HG03139 (cell line): ENCODE measurements around the gene PFDN5.
"Not testable (repeated sequence)": the region's sequence is repeated elsewhere in the genome, so short reads cannot be mapped to it uniquely, and the experiment has no call there.

Experiments used
- ATAC-seq: cut with Tn5 transposase; IDR thresholded peaks from one replicate; pipeline ENCODE4 v1.9.1; 2021; ENCODE audit not compliant: unreplicated experiment

Gene PFDN5

GRCh38 chr12:53286448-53286847 is 8.9 kb upstream of the PFDN5 start:
- no peak for ATAC-seq

- ATAC-seq = no peak
Measured at GRCh38 chr12:53287741-53288216, 7.6 kb upstream of the PFDN5 start.

DNA sequence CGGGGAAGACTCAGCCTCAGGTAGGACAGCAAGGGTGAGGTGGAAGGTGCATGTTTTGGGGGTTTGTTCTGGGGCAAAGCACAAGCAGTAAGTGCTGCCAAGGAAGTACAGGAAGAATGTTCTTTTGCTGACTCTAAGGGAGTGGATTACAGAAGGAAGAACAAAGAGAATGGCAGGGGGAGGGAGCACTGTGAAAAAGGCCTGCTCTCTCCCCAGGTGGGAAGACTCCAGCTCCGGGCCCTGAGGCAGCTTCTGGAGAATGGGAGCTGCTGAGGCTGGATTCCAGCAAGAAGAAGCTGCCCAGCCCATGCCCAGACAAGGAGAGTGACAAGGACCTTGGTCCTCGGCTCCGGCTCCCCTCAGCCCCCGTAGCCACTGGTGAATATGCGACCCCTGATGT is 7.0 kb upstream of the PFDN5 start:
- ATAC-seq = no peak

DNA sequence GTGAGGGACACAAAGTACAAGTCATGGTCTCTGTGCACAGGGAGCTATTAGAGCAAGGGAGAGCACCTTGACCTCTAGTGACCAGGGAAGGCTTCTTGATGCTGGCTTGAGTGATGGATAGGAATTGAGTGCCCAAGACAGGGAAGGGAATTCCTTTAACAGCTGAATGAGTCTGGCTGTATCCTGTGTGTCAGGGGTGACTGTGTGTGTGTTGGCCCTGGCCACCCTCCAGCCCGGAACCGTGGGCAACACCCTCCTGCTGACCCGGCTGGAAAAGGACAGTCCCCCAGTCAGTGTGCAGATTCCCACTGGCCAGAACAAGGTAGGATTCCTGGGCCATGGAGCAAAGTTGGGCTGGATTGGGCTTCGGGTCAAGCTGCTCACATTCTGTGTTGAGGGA is 5.5 kb upstream of the PFDN5 start:
- ATAC-seq = no peak

- ATAC-seq = no peak
Measured at GRCh38 chr12:53290661-53291060, 4.7 kb upstream of the PFDN5 start.

DNA sequence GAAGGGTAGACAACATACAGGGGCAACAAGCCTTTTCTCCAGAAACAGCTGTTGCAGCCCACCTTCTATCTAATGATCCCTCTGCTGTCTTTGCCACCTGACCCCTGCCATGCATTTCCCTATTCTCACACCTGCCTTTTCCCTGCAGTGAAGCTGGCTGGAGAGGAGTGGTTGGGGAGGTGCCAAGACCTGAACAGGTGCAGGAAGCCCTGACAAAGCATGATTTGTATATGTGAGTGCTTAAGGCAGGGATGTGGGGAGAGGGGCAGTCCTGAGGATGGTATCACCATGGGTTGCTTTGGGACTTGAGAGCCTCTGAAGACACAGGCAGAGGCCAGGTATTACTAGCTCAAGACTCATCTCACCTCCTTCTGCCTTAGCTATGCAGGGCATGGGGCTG is 2.9 kb upstream of the PFDN5 start:
- no peak for ATAC-seq

- ATAC-seq = no peak
Measured at GRCh38 chr12:53295891-53296219, 513 bp downstream of the PFDN5 start.

DNA sequence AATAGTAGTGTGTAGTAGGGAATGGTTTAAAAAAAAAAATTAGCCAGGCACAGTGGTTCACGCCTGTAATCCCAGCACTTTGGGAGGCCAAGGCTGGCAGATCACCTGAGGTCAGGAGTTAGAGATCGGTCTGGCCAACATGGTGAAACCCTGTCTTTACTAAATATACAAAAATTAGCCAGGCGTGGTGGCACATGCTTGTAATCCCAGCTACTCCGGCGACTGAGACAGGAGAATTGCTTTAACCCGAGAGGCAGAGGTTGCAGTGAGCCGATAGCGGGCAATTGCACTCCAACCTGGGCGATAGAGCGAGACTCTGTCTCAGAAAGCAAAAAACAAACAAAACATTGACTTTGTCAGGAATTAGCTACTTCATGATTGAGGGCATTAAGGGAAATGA is 1.8 kb downstream of the PFDN5 start:
- ATAC-seq = not testable (repeated sequence)

GRCh38 chr12:53298164-53298563 is 2.8 kb downstream of the PFDN5 start:
- no peak for ATAC-seq

DNA sequence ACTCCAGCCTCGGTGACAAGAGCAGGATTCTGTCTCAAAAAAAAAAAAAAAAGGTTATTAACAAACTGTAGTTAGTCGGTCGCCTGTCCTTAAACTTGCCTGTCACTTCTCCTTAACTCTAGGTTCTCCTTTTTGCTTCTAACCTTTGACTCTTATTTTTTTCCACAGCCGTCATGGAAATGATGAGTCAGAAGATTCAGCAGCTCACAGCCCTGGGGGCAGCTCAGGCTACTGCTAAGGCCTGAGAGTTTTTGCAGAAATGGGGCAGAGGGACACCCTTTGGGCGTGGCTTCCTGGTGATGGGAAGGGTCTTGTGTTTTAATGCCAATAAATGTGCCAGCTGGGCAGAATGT is 3.7 kb downstream of the PFDN5 start:
- ATAC-seq = no peak

- peak; percentile 67 for ATAC-seq
Measured at GRCh38 chr12:53299454-53300180, 4.3 kb downstream of the PFDN5 start, which contains the start of gene MYG1. TSS of gene MYG1 (plus strand) at chr12:53299695. CDS start at chr12:53299738, 43 bp downstream.

DNA sequence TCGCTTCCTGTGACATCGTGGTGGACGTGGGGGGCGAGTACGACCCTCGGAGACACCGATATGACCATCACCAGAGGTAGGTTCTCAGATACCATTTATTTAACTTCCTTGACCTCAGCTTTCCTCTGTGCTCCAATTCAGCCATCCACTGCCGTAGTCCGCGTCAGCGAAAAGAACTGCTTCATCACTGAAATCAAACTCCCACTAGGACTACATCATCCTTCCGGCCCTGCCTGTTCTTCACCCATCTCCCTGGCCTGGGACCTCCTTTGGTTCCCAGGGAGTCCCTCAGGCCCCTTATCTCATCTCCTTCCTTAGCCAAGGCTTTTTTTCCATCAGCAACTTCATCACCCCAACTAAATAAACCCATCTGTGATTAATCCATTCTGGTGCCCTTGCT is 4.8 kb downstream of the PFDN5 start:
- ATAC-seq = no peak

- ATAC-seq = no peak
Measured at GRCh38 chr12:53302903-53303302, 7.6 kb downstream of the PFDN5 start.

- no peak for ATAC-seq
Measured at GRCh38 chr12:53306826-53307225, 11.5 kb downstream of the PFDN5 start.

- no peak for ATAC-seq
Measured at GRCh38 chr12:53308276-53308675, 12.9 kb downstream of the PFDN5 start.

DNA sequence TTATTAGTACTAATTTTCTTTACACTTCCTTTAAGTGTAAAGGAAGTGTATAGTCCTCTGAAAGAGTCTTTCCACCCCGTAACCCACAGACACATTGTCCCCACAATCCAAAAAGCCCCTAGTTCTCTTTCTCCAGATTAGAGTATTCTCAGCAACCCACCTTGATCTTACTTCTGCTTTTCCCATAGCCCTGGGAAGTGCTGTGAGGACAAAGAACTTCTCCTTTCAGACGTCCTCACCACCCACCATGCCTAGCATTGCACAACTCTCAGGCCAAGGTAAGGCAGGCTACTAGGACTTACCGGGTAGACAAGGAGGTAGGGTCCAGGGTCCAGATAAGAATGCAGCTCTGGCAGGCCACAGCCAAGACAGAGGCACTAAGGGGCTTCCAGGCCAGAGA is 18.7 kb downstream of the PFDN5 start:
- ATAC-seq = no peak

GRCh38 chr12:53320352-53321195 is 25.2 kb downstream of the PFDN5 start:
- ATAC-seq = no peak

DNA sequence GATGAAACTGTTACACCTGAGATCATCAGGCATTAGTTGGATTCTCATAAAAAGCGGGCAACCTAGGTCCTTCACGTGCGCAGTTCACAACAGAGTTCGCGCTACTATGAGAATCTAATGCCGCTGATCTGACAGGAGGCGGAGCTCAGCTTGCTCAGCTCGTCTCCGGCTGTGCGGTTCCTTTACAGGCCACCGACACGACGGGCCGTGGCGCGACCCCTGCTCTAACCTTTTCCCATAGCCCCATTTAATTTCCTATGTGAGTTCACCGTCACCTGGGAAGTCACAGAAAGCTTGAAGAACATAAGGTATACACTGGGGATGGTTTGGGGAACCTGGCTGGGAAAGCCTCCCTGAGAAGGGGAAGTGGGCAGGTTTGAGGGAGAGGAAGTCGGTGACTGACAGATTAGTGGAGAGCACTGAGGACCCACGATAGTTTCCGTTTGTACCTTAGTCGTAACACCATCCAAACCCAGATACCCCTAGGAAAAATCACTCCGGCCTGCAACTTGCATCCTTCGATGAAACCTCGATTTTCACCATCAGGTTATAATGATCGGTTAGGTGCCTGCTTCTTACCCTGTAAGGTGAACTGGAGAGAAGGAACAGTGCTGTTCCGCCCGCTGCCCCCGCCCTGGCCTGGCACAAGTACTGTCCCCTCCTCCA is 28.9 kb downstream of the PFDN5 start:
- no peak for ATAC-seq

GRCh38 chr12:53324779-53325510 is 29.6 kb downstream of the PFDN5 start:
- peak; percentile 48 for ATAC-seq

GRCh38 chr12:53325511-53326061 is 30.2 kb downstream of the PFDN5 start:
- no peak for ATAC-seq
